GM12878 (cell line): ENCODE results near the gene ADM. TPM values are rescaled to one million over a fixed set of nuclear protein-coding genes. Genes with fewer than 3 reads are reported as not detected.

ENCODE experiments used
- BMI1 ChIP-seq: fragments of 450-650 bp; IDR thresholded peaks from 2 replicates; pipeline ENCODE4 v1.6.1; 2016; ENCODE audit warnings: mild to moderate bottlenecking, moderate library complexity, borderline replicate concordance
- CHD2 ChIP-seq: IDR thresholded peaks from 2 replicates; pipeline ENCODE4 v1.6.1; 2011; ENCODE audit warnings: low read depth, low read length, improper control_type of control experiment, borderline replicate concordance
- EGR1 ChIP-seq, 2 experiments: IDR thresholded peaks; 1 replicate in 1 of 2; 2 replicates in 1 of 2; pipeline ENCODE4 v1.6.1; 2011 to 2012; ENCODE audit warnings: low read depth in 2 of 2, low read length in 2 of 2, borderline replicate concordance in 1 of 2, mild to moderate bottlenecking in 1 of 2, moderate library complexity in 1 of 2
- MLLT1 ChIP-seq: fragments of 450-650 bp; IDR thresholded peaks from 2 replicates; pipeline ENCODE4 v1.6.1; 2016; ENCODE audit warnings: mild to moderate bottlenecking
- MXI1 ChIP-seq: fragments of 150-350 bp; IDR thresholded peaks from 2 replicates; pipeline ENCODE4 v1.6.1; 2011; ENCODE audit warnings: low read depth, mild to moderate bottlenecking, inconsistent platforms, low read length, improper control_type of control experiment
- NR2C2 ChIP-seq: IDR thresholded peaks from 2 replicates; pipeline ENCODE4 v1.6.1; 2011; ENCODE audit warnings: borderline replicate concordance, low read depth; ENCODE audit not compliant: control insufficient read depth, insufficient read length
- RELA ChIP-seq: fragments of 450-650 bp; IDR thresholded peaks from 2 replicates; pipeline ENCODE4 v1.8.0; 2014; ENCODE audit warnings: borderline replicate concordance; ENCODE audit not compliant: partially characterized antibody
- RUNX3 ChIP-seq: IDR thresholded peaks from 2 replicates; pipeline ENCODE4 v1.6.1; 2012; ENCODE audit warnings: low read length, inconsistent platforms
- SREBF2 ChIP-seq: IDR thresholded peaks from 2 replicates; pipeline ENCODE4 v1.6.1; 2012; ENCODE audit warnings: mild to moderate bottlenecking, low read length
- SRF ChIP-seq, 2 experiments: IDR thresholded peaks; 2 replicates each; pipeline ENCODE4 v1.6.1; 2011; ENCODE audit warnings: low read depth in 2 of 2, low read length in 2 of 2, mild to moderate bottlenecking in 1 of 2, moderate library complexity in 1 of 2
- SUZ12 ChIP-seq: fragments of 200-600 bp; sonication (generic); IDR thresholded peaks from one replicate; pipeline ENCODE4 v1.6.1; 2018; ENCODE audit warnings: antibody characterized with exemption, mild to moderate bottlenecking; ENCODE audit not compliant: unreplicated experiment
- YBX1 ChIP-seq: fragments of 450-650 bp; IDR thresholded peaks from 2 replicates; pipeline ENCODE4 v1.6.1; 2016; ENCODE audit warnings: antibody characterized with exemption
- ZNF24 ChIP-seq: fragments of 450-650 bp; IDR thresholded peaks from 2 replicates; pipeline ENCODE4 v1.6.1; 2017; ENCODE audit warnings: antibody characterized with exemption, mild to moderate bottlenecking
- ZNF622 ChIP-seq: fragments of 450-650 bp; IDR thresholded peaks from 2 replicates; pipeline ENCODE4 v1.6.1; 2017; ENCODE audit warnings: mild to moderate bottlenecking, inconsistent platforms
- polyA plus RNA-seq, 11 experiments: library from polyadenylated mRNA; depleted of rRNA in 4 of 11; unstranded in 6 of 11; stranded (reverse) in 5 of 11; fragments of >200 nt; fragmentation: Nextera tagmentation in 4 of 11; fragmentation: Illumina TruSeq in 1 of 11; extraction: Ambion mirVana in 4 of 11; extraction: Trizol in 1 of 11; gene quantifications; 1 replicate in 1 of 11; 2 replicates in 10 of 11; pipeline versions ENCODE4 v1.2.1 to v1.2.3, GENCODE V29; 2011 to 2016; ENCODE audit warnings: inconsistent platforms in 2 of 11, missing spikeins in 2 of 11, low read depth in 1 of 11
- total RNA-seq, 4 experiments: library from RNA; depleted of rRNA in 3 of 4; stranded (reverse); fragments of >200 nt in 3 of 4; fragmentation: Illumina TruSeq in 1 of 4; extraction: Trizol in 1 of 4; gene quantifications; 2 replicates each; pipeline versions ENCODE4 v1.2.1 to v1.2.3, GENCODE V29; 2013 to 2021
- TF ChIP-seq, protein P1 (sequence below): IDR thresholded peaks from 2 replicates; pipeline ENCODE4 v1.6.1; 2012; ENCODE audit warnings: improper control_type of control experiment, low read depth, low read length; ENCODE audit not compliant: insufficient replicate concordance
- TF ChIP-seq, protein P2 (sequence below), 3 experiments: IDR thresholded peaks in 2 of 3; conservative IDR thresholded peaks in 1 of 3; 2 replicates each; pipeline ENCODE4 v1.5.1; 2011; ENCODE audit warnings: low read depth in 3 of 3, low read length in 3 of 3, mild to moderate bottlenecking in 3 of 3, control low read depth in 2 of 3, moderate library complexity in 2 of 3, inconsistent platforms in 1 of 3, mixed read lengths in 1 of 3; ENCODE audit not compliant: control insufficient read depth in 2 of 3, insufficient read depth in 1 of 3; ENCODE audit errors: extremely low read depth in 1 of 3
- TF ChIP-seq, protein P3 (sequence below): IDR thresholded peaks from 2 replicates; pipeline ENCODE4 v1.6.1; 2012; ENCODE audit warnings: mild to moderate bottlenecking, low read depth, low read length

The ADM gene
- total and polyA plus RNA-seq, 10 of the 15 experiments (the other 5 are each of a cell fraction or from before 2014, with no cell fraction given) = 0.11 to 4.2 (median 0.21) TPM; not detected in 7

DNA sequence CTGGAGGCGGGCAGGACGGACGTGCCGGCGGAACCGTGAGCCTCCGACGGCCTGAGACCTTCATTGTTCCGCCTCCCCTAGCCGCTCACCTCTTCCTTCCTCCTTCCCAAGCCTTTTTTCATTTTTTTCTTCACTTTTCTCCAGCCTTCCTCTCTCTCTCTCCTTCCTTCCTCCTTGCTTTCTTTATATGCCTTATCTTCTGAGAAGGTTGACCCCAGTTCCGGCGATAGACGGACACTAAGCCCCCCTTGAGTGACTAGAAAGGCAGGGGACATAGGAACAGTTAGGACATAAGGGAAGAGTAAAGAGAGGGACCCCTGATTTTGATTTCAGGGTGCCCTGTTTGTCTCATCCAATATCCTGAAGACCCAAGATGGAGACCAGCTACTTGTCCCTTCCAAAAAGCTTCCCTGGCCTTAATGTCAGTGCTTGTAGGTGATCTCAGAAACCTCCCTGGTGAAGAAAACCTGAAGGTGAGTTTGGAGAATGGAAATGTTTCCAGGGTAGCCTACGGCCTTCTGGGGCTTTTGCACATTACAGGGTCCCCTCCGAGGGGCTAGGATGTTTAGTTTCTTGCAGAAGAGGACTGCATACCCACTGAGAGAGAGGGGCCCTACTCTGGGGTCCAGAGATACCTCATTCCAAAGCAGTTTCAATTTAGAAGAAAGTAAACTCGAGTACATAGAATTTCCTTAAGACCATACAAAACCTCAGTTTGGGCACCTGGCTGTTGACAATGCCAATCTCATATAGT is 3.5 kb downstream of the ADM start (continued):
- TF ChIP-seq, protein P1, sequence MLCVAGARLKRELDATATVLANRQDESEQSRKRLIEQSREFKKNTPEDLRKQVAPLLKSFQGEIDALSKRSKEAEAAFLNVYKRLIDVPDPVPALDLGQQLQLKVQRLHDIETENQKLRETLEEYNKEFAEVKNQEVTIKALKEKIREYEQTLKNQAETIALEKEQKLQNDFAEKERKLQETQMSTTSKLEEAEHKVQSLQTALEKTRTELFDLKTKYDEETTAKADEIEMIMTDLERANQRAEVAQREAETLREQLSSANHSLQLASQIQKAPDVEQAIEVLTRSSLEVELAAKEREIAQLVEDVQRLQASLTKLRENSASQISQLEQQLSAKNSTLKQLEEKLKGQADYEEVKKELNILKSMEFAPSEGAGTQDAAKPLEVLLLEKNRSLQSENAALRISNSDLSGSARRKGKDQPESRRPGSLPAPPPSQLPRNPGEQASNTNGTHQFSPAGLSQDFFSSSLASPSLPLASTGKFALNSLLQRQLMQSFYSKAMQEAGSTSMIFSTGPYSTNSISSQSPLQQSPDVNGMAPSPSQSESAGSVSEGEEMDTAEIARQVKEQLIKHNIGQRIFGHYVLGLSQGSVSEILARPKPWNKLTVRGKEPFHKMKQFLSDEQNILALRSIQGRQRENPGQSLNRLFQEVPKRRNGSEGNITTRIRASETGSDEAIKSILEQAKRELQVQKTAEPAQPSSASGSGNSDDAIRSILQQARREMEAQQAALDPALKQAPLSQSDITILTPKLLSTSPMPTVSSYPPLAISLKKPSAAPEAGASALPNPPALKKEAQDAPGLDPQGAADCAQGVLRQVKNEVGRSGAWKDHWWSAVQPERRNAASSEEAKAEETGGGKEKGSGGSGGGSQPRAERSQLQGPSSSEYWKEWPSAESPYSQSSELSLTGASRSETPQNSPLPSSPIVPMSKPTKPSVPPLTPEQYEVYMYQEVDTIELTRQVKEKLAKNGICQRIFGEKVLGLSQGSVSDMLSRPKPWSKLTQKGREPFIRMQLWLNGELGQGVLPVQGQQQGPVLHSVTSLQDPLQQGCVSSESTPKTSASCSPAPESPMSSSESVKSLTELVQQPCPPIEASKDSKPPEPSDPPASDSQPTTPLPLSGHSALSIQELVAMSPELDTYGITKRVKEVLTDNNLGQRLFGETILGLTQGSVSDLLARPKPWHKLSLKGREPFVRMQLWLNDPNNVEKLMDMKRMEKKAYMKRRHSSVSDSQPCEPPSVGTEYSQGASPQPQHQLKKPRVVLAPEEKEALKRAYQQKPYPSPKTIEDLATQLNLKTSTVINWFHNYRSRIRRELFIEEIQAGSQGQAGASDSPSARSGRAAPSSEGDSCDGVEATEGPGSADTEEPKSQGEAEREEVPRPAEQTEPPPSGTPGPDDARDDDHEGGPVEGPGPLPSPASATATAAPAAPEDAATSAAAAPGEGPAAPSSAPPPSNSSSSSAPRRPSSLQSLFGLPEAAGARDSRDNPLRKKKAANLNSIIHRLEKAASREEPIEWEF = no peak
- TF ChIP-seq ZNF622 = no peak
- TF ChIP-seq SRF (IDR thresholded peaks at IDR 0.05; ENCODE audit: low read depth in 2 of 2, low read length in 2 of 2) = no peak
- TF ChIP-seq NR2C2 = no peak
- no peak for TF ChIP-seq MLLT1
- no peak for TF ChIP-seq RELA
- no peak for TF ChIP-seq BMI1
- TF ChIP-seq SREBF2 = no peak
- TF ChIP-seq SUZ12 = no peak
- TF ChIP-seq ZNF24 = no peak
- TF ChIP-seq EGR1 (IDR thresholded peaks at IDR 0.05; ENCODE audit: borderline replicate concordance in 1 of 2, low read depth in 2 of 2, low read length in 2 of 2) = no peak
- no peak for TF ChIP-seq MXI1
- no peak for TF ChIP-seq RUNX3
- no peak for TF ChIP-seq YBX1
- TF ChIP-seq, protein P2, sequence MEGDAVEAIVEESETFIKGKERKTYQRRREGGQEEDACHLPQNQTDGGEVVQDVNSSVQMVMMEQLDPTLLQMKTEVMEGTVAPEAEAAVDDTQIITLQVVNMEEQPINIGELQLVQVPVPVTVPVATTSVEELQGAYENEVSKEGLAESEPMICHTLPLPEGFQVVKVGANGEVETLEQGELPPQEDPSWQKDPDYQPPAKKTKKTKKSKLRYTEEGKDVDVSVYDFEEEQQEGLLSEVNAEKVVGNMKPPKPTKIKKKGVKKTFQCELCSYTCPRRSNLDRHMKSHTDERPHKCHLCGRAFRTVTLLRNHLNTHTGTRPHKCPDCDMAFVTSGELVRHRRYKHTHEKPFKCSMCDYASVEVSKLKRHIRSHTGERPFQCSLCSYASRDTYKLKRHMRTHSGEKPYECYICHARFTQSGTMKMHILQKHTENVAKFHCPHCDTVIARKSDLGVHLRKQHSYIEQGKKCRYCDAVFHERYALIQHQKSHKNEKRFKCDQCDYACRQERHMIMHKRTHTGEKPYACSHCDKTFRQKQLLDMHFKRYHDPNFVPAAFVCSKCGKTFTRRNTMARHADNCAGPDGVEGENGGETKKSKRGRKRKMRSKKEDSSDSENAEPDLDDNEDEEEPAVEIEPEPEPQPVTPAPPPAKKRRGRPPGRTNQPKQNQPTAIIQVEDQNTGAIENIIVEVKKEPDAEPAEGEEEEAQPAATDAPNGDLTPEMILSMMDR (IDR thresholded peaks at IDR 0.05 in 2 of 3, conservative IDR thresholded peaks at IDR 0.05 in 1 of 3; ENCODE audit: control insufficient read depth in 2 of 3, extremely low read depth in 1 of 3, insufficient read depth in 1 of 3, low read depth in 3 of 3, low read length in 3 of 3) = no peak
- TF ChIP-seq, protein P3, sequence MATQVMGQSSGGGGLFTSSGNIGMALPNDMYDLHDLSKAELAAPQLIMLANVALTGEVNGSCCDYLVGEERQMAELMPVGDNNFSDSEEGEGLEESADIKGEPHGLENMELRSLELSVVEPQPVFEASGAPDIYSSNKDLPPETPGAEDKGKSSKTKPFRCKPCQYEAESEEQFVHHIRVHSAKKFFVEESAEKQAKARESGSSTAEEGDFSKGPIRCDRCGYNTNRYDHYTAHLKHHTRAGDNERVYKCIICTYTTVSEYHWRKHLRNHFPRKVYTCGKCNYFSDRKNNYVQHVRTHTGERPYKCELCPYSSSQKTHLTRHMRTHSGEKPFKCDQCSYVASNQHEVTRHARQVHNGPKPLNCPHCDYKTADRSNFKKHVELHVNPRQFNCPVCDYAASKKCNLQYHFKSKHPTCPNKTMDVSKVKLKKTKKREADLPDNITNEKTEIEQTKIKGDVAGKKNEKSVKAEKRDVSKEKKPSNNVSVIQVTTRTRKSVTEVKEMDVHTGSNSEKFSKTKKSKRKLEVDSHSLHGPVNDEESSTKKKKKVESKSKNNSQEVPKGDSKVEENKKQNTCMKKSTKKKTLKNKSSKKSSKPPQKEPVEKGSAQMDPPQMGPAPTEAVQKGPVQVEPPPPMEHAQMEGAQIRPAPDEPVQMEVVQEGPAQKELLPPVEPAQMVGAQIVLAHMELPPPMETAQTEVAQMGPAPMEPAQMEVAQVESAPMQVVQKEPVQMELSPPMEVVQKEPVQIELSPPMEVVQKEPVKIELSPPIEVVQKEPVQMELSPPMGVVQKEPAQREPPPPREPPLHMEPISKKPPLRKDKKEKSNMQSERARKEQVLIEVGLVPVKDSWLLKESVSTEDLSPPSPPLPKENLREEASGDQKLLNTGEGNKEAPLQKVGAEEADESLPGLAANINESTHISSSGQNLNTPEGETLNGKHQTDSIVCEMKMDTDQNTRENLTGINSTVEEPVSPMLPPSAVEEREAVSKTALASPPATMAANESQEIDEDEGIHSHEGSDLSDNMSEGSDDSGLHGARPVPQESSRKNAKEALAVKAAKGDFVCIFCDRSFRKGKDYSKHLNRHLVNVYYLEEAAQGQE = no peak
- TF ChIP-seq CHD2 = no peak; the same call in 1 of the 2 replicates
